ENCODE measurements around the gene CRTAC1. TPM values are rescaled to one million over a fixed set of nuclear protein-coding genes. Genes with fewer than 3 reads are reported as not detected.

The CRTAC1 gene
- total and polyA plus RNA-seq, 12 donors = 0.09 to 1.4 (median 0.48) TPM; not detected in 4

GRCh38 chr10:97867220-97867800 is 163.1 kb downstream of the CRTAC1 start:
- WGBS, 4 donors = 80 to 93% (median 87%) methylated on average over 9 to 10 of the region's 10 CpGs

GRCh38 chr10:97866524-97867219 is 163.7 kb downstream of the CRTAC1 start:
- intact Hi-C loops (cut with DNase I) = loop anchor here in 1 of 2 donors (5.0 kb wide), 1 partner anchor 74 kb away; no protein-coding TSS in a partner anchor
- DNase-seq = no peak

More at GRCh38 chr10:97867220-97867800, 163.1 kb downstream of the CRTAC1 start:
- peaks cover 0 to 5% of the 10 kb centered on the region in 2 donors for H3K4me1 ChIP-seq (replicated peaks in 1 of 2)
- intact Hi-C loops (cut with DNase I) = loop anchor here in 1 of 2 donors (5.0 kb wide), 1 partner anchor 75 kb away; no protein-coding TSS in a partner anchor
- no peak overlapping the region for H3K27ac ChIP-seq
- no peaks in the 10 kb centered on the region for H3K27me3 ChIP-seq
- no peaks in the 10 kb centered on the region for H3K36me3 ChIP-seq (replicated peaks in 1 of 2)
- TF ChIP-seq CTCF (IDR thresholded peaks at IDR 0.05) (no peak), POLR2A (IDR thresholded peaks at IDR 0.05) (no peak)
- no peak overlapping the region for H3K4me3 ChIP-seq
- DNase-seq = no peak
- H3K9me3 ChIP-seq (replicated peaks in 1 of 3) = no peaks in the 10 kb centered on the region

DNA sequence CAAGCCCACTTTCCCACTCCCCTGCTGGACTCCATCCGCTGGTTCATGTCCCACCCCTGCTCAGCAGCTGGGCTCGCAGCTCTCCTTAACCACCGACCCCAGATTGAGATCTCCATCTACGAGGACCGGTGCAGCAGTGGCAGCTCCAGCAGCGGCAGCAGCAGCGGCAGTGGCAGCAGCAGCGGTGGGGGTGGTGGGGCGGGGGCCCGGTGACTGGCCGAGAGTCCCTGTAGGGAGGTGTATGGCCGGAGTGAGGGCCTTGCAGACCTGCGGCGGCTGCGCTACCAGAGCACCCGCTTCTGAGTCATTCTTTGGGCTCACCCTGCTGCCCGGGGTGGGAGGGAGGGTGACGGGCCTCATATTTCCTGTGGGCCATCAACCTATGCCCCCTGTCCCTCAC is 164.9 kb downstream of the CRTAC1 start:
- Histone ChIP-seq H3K27ac (no peak overlapping the region), H3K4me3 (no peak overlapping the region), H3K36me3 (replicated peaks in 1 of 2) (no peaks in the 10 kb centered on the region), H3K4me1 (replicated peaks in 1 of 2) (peaks cover 0 to 5% of the 10 kb centered on the region in 2 donors), H3K27me3 (no peaks in the 10 kb centered on the region), H3K9me3 (replicated peaks in 1 of 3) (no peaks in the 10 kb centered on the region)
- no peak for DNase-seq
- no peak for TF ChIP-seq CTCF (IDR thresholded peaks at IDR 0.05)
- TF ChIP-seq POLR2A (IDR thresholded peaks at IDR 0.05) = no peak
- 69 to 83% (median 72%) methylated on average over 4 to 18 of the region's 18 CpGs for WGBS, 4 donors
- intact Hi-C loops (cut with DNase I) = loop anchor here in 1 of 2 donors (5.0 kb wide), 1 partner anchor 73 kb away; no protein-coding TSS in a partner anchor

More at GRCh38 chr10:97866524-97867219, 163.7 kb downstream of the CRTAC1 start:
- 92 to 95% (median 94%) methylated on average over 9 to 10 of the region's 10 CpGs for WGBS, 4 donors
- peaks cover 0 to 5% of the 10 kb centered on the region in 2 donors for H3K4me1 ChIP-seq (replicated peaks in 1 of 2)
- TF ChIP-seq POLR2A (IDR thresholded peaks at IDR 0.05) = no peak
- no peak for TF ChIP-seq CTCF (IDR thresholded peaks at IDR 0.05)
- H3K4me3 ChIP-seq = no peak overlapping the region
- H3K36me3 ChIP-seq (replicated peaks in 1 of 2) = no peaks in the 10 kb centered on the region
- H3K27me3 ChIP-seq = no peaks in the 10 kb centered on the region
- no peak overlapping the region for H3K27ac ChIP-seq
- no peaks in the 10 kb centered on the region for H3K9me3 ChIP-seq (replicated peaks in 1 of 3)

- intact Hi-C loops (cut with DNase I) = no loop called here
- Histone ChIP-seq H3K9me3 (replicated peaks in 1 of 3) (no peaks in the 10 kb centered on the region), H3K36me3 (replicated peaks in 1 of 2) (no peaks in the 10 kb centered on the region), H3K27me3 (no peaks in the 10 kb centered on the region), H3K4me1 (replicated peaks in 1 of 2) (no peaks in the 10 kb centered on the region), H3K27ac (no peak overlapping the region), H3K4me3 (no peak overlapping the region)
- no peak for DNase-seq
- 90 to 92% (median 91%) methylated on average over 11 of the region's 11 CpGs for WGBS, 4 donors
- TF ChIP-seq POLR2A (IDR thresholded peaks at IDR 0.05) = no peak
- TF ChIP-seq CTCF (IDR thresholded peaks at IDR 0.05) = no peak
Measured at GRCh38 chr10:97863808-97864207, 166.6 kb downstream of the CRTAC1 start.
